GM12878 (cell line): ENCODE measurements around the gene TEX12. TPM values are rescaled to one million over a fixed set of nuclear protein-coding genes. Genes with fewer than 3 reads are reported as not detected.
A peak's percentile ranks its signal among the peaks of the same experiment; 100 is the strongest.

Experiments used
- ATAC-seq: fragments of 200-7000 bp; cut with Tn5 transposase; 3 replicates; pipeline ENCODE4 v1.9.1; 2020; ENCODE audit warnings: mild to moderate bottlenecking, moderate library complexity
- BruUV-seq: library from RNA; stranded (reverse); fragments of 400-500 nt; replicated peaks from 2 replicates; lab custom pipeline; 2021; lab: Mats Ljungman, UMichigan
- CTCF ChIA-PET: fragments of 300-600 bp; sonication (Branson Sonifier 250); formaldehyde crosslinking; extraction: SDS; loops from one replicate; lab custom pipeline; 2021; ENCODE audit warnings: inconsistent platforms; lab: Yijun Ruan, JAX
- POLR2A ChIA-PET: fragments of 350-600 bp; formaldehyde crosslinking; extraction: SDS; loops from one replicate; lab custom pipeline; 2021; ENCODE audit warnings: inconsistent platforms; lab: Charles Lee
- RAD21 ChIA-PET: fragments of 300-600 bp; sonication (Branson Sonifier 250); formaldehyde crosslinking; loops from one replicate; lab custom pipeline; 2023; ENCODE audit warnings: antibody characterized with exemption; ENCODE audit not compliant: unreplicated experiment; lab: Charles Lee
- SMC1A ChIA-PET: fragments of 300-600 bp; sonication (Branson Sonifier 250); formaldehyde crosslinking; loops from one replicate; lab custom pipeline; 2023; ENCODE audit not compliant: unreplicated experiment, uncharacterized antibody; lab: Charles Lee
- DNase-seq: peaks from one replicate; pipeline ENCODE4 v3.0.0-alpha.2; 2011; ENCODE audit warnings: low read depth, low spot score
- FAIRE-seq: peaks from 3 replicates; lab custom pipeline; 2011; peaks lifted over from hg19 to GRCh38; lab: Jason Lieb, UNC
- H2AFZ ChIP-seq: 2 replicates; pipeline ENCODE4 v1.6.0; 2011; ENCODE audit warnings: low read depth, low read length, control low read depth; ENCODE audit not compliant: control insufficient read depth
- H3K27ac ChIP-seq: 2 replicates; pipeline ENCODE4 v1.5.1; 2011; ENCODE audit warnings: control low read depth; ENCODE audit not compliant: control insufficient read depth, insufficient read depth
- H3K27me3 ChIP-seq, 2 experiments: replicated peaks in 1 of 2; 2 replicates each; pipeline versions ENCODE4 v1.6.0 to v1.6.1; 2011; ENCODE audit warnings: low read length in 1 of 2; ENCODE audit not compliant: control insufficient read depth in 2 of 2, insufficient read depth in 2 of 2
- H3K36me3 ChIP-seq, 2 experiments: 2 replicates each; pipeline ENCODE4 v1.5.1; 2011; ENCODE audit warnings: low read length in 1 of 2; ENCODE audit not compliant: control insufficient read depth in 2 of 2, insufficient read depth in 2 of 2
- H3K4me1 ChIP-seq: 2 replicates; pipeline ENCODE4 v1.6.1; 2011; ENCODE audit warnings: mild to moderate bottlenecking, low read length, moderate library complexity, mixed read lengths; ENCODE audit not compliant: control insufficient read depth, insufficient read depth
- H3K4me2 ChIP-seq: 2 replicates; pipeline ENCODE4 v1.6.0; 2011; ENCODE audit warnings: control low read depth; ENCODE audit not compliant: control insufficient read depth, insufficient read depth
- H3K4me3 ChIP-seq: fragments of 200-600 bp; sonication (generic); 2 replicates; pipeline ENCODE4 v1.5.1; 2016
- H3K79me2 ChIP-seq: 2 replicates; pipeline ENCODE4 v1.6.0; 2011; ENCODE audit warnings: low read length; ENCODE audit not compliant: control insufficient read depth, insufficient read depth
- H3K9ac ChIP-seq: 2 replicates; pipeline ENCODE4 v1.8.0; 2011; ENCODE audit warnings: low read length, control low read depth, mixed read lengths; ENCODE audit not compliant: control insufficient read depth, insufficient read depth
- H3K9me3 ChIP-seq: replicated peaks from 3 replicates; pipeline ENCODE4 v1.5.1; 2011; ENCODE audit warnings: mild to moderate bottlenecking, low read length; ENCODE audit not compliant: control insufficient read depth, insufficient read depth
- H4K20me1 ChIP-seq: 2 replicates; pipeline ENCODE4 v1.6.0; 2011; ENCODE audit not compliant: control insufficient read depth, insufficient read depth
- BACH1 ChIP-seq: fragments of 450-650 bp; IDR thresholded peaks from 2 replicates; pipeline ENCODE4 v1.6.1; 2017; ENCODE audit warnings: mild to moderate bottlenecking, borderline replicate concordance
- BMI1 ChIP-seq: fragments of 450-650 bp; IDR thresholded peaks from 2 replicates; pipeline ENCODE4 v1.6.1; 2016; ENCODE audit warnings: mild to moderate bottlenecking, moderate library complexity, borderline replicate concordance
- CREB1 ChIP-seq: IDR thresholded peaks from 2 replicates; pipeline ENCODE4 v1.6.1; 2012; ENCODE audit warnings: low read depth, mild to moderate bottlenecking, inconsistent platforms
- DPF2 ChIP-seq: fragments of 450-650 bp; IDR thresholded peaks from 2 replicates; pipeline ENCODE4 v1.6.1; 2017; ENCODE audit warnings: mild to moderate bottlenecking
- HSF1 ChIP-seq: fragments of 150-350 bp; IDR thresholded peaks from 2 replicates; pipeline ENCODE4 v1.6.1; 2014; ENCODE audit warnings: mild to moderate bottlenecking, low read depth, low read length
- IKZF1 ChIP-seq: fragments of 450-650 bp; conservative IDR thresholded peaks from 2 replicates; pipeline ENCODE4 v1.6.1; 2017; ENCODE audit warnings: antibody characterized with exemption, mild to moderate bottlenecking
- IKZF2 ChIP-seq, 2 experiments: fragments of 450-650 bp; IDR thresholded peaks; 2 replicates each; pipeline ENCODE4 v1.6.1; 2017; ENCODE audit warnings: mild to moderate bottlenecking in 2 of 2, moderate library complexity in 2 of 2
- JUNB ChIP-seq: IDR thresholded peaks from 2 replicates; pipeline ENCODE4 v1.6.1; 2016; ENCODE audit warnings: antibody characterized with exemption, mild to moderate bottlenecking
- MXI1 ChIP-seq: fragments of 150-350 bp; IDR thresholded peaks from 2 replicates; pipeline ENCODE4 v1.6.1; 2011; ENCODE audit warnings: low read depth, mild to moderate bottlenecking, inconsistent platforms, low read length, improper control_type of control experiment
- NFXL1 ChIP-seq: fragments of 450-650 bp; IDR thresholded peaks from 2 replicates; pipeline ENCODE4 v1.6.1; 2017; ENCODE audit warnings: antibody characterized with exemption, mild to moderate bottlenecking, borderline replicate concordance
- NR2C1 ChIP-seq: fragments of 450-650 bp; IDR thresholded peaks from 2 replicates; pipeline ENCODE4 v1.6.1; 2017; ENCODE audit warnings: antibody characterized with exemption, mild to moderate bottlenecking, moderate library complexity
- RAD51 ChIP-seq: fragments of 450-650 bp; IDR thresholded peaks from 2 replicates; pipeline ENCODE4 v1.6.1; 2016; ENCODE audit warnings: moderate library complexity, mild to moderate bottlenecking, inconsistent platforms
- RUNX3 ChIP-seq: IDR thresholded peaks from 2 replicates; pipeline ENCODE4 v1.6.1; 2012; ENCODE audit warnings: low read length, inconsistent platforms
- SMARCA5 ChIP-seq: fragments of 450-650 bp; IDR thresholded peaks from 2 replicates; pipeline ENCODE4 v1.6.1; 2017; ENCODE audit warnings: mild to moderate bottlenecking
- SPI1 ChIP-seq: IDR thresholded peaks from 2 replicates; pipeline ENCODE4 v1.6.1; 2011; ENCODE audit warnings: low read depth, mild to moderate bottlenecking, low read length, moderate library complexity, borderline replicate concordance; ENCODE audit not compliant: insufficient read depth
- ZNF24 ChIP-seq: fragments of 450-650 bp; IDR thresholded peaks from 2 replicates; pipeline ENCODE4 v1.6.1; 2017; ENCODE audit warnings: antibody characterized with exemption, mild to moderate bottlenecking
- ZNF384 ChIP-seq: IDR thresholded peaks from 2 replicates; pipeline ENCODE4 v1.6.1; 2012; ENCODE audit warnings: low read depth, mild to moderate bottlenecking, low read length, improper control_type of control experiment, borderline replicate concordance
- in situ Hi-C: fragments of 300-500 bp; cut with MboI; formaldehyde crosslinking; loops from 9 replicates; pipeline ENCODE4 v1.14.3; 2018; ENCODE audit warnings: mixed read lengths
- intact Hi-C: fragments of 100-400 bp; cut with micrococcal nuclease; formaldehyde crosslinking; loops from one replicate; pipeline ENCODE4 v1.14.2; 2022; ENCODE audit not compliant: unreplicated experiment
- polyA plus RNA-seq, 11 experiments: library from polyadenylated mRNA; depleted of rRNA in 4 of 11; unstranded in 6 of 11; stranded (reverse) in 5 of 11; fragments of >200 nt; fragmentation: Nextera tagmentation in 4 of 11; fragmentation: Illumina TruSeq in 1 of 11; extraction: Ambion mirVana in 4 of 11; extraction: Trizol in 1 of 11; gene quantifications; 1 replicate in 1 of 11; 2 replicates in 10 of 11; pipeline versions ENCODE4 v1.2.1 to v1.2.3, GENCODE V29; 2011 to 2016; ENCODE audit warnings: inconsistent platforms in 2 of 11, missing spikeins in 2 of 11, low read depth in 1 of 11
- total RNA-seq, 4 experiments: library from RNA; depleted of rRNA in 3 of 4; stranded (reverse); fragments of >200 nt in 3 of 4; fragmentation: Illumina TruSeq in 1 of 4; extraction: Trizol in 1 of 4; gene quantifications; 2 replicates each; pipeline versions ENCODE4 v1.2.1 to v1.2.3, GENCODE V29; 2013 to 2021

The TEX12 gene
- total and polyA plus RNA-seq, 10 of the 15 experiments (the other 5 are each of a cell fraction or from before 2014, with no cell fraction given), result 0.11 to 1.3 (median 0.40) TPM; not detected in 2

GRCh38 chr11:112179601-112180000 is 12.4 kb downstream of the TEX12 start:
- no peak overlapping the region for H3K9ac ChIP-seq
- no peak overlapping the region for H3K4me2 ChIP-seq
- peaks cover 8% of the 10 kb centered on the region for H3K4me1 ChIP-seq
- no peak for FAIRE-seq
- TF ChIP-seq ZNF24 (no peak), IKZF2 (IDR thresholded peaks at IDR 0.05) (peak; percentile 26 to 52; a peak in 2 of 4 replicates), JUNB (no peak), CREB1 (no peak), SPI1 (peak; percentile 79; the same call in 1 of the 2 replicates), BMI1 (no peak), RUNX3 (peak; percentile 22; the same call in 1 of the 2 replicates), RAD51 (no peak), NR2C1 (no peak), BACH1 (no peak), HSF1 (no peak), DPF2 (no peak), IKZF1 (peak; percentile 49; the same call in 1 of the 2 replicates), NFXL1 (no peak), MXI1 (no peak), SMARCA5 (no peak), ZNF384 (no peak)
- POLR2A ChIA-PET, result no interaction called here
- no peak overlapping the region for H2AFZ ChIP-seq
- CTCF ChIA-PET, result no interaction called here
- no TSS peak for BruUV-seq
- ATAC-seq, result peak; percentile 89
- no peaks in the 10 kb centered on the region for H3K9me3 ChIP-seq
- intact Hi-C loops, result loop anchor here (5.0 to 10.0 kb wide), 3 partner anchors 67 to 245 kb away; partner anchors contain the start of gene DIXDC1
- peak; percentile 64 for DNase-seq
- H3K27ac ChIP-seq, result no peak overlapping the region
- H4K20me1 ChIP-seq, result no peaks in the 10 kb centered on the region
- in situ Hi-C loops, result no loop called here
- H3K36me3 ChIP-seq, result no peaks in the 10 kb centered on the region
- H3K79me2 ChIP-seq, result no peaks in the 10 kb centered on the region
- no peaks in the 10 kb centered on the region for H3K27me3 ChIP-seq
- SMC1A ChIA-PET, result interaction anchor here (0.6 kb wide), 1 partner anchor 66 kb away, joined by 3 read pairs; no protein-coding TSS in a partner anchor
- no peak overlapping the region for H3K4me3 ChIP-seq
- RAD21 ChIA-PET, result no interaction called here
